DOHH2 (cell line): ENCODE results near the gene PLXNA1.

Source experiments
- CTCF ChIP-seq: fragments of 200-600 bp; sonication (generic); IDR thresholded peaks from one replicate; pipeline ENCODE4 v1.5.1; 2014; ENCODE audit warnings: antibody characterized with exemption, mild to moderate bottlenecking, low read depth, low read length; ENCODE audit not compliant: poor library complexity, severe bottlenecking
- EZH2phosphoT487 ChIP-seq: fragments of 200-600 bp; sonication (generic); IDR thresholded peaks from 2 replicates; pipeline ENCODE4 v1.6.1; 2017; ENCODE audit warnings: borderline replicate concordance, mild to moderate bottlenecking, antibody characterized with exemption, low read length, moderate library complexity, mixed read lengths

GRCh38 chr3:126939733-126940132, 43.2 kb upstream of the PLXNA1 start:
- TF ChIP-seq CTCF, result no peak
- TF ChIP-seq EZH2phosphoT487, result no peak
